Mesenchymal stem cell (in vitro differentiated cells and primary cell): ENCODE data around the gene SLC39A1.

Experiments used
- DNase-seq: peaks from one replicate; pipeline ENCODE4 v3.0.0-alpha.2; 2013
- H2AFZ ChIP-seq: one replicate; pipeline ENCODE4 v1.6.1; 2013; ENCODE audit warnings: low read depth, mild to moderate bottlenecking, control low read depth, inconsistent platforms, low read length, moderate library complexity
- H2AK5ac ChIP-seq: 2 replicates; pipeline ENCODE4 v1.6.1; 2013; ENCODE audit warnings: low read length, moderate library complexity, mild to moderate bottlenecking, inconsistent platforms; ENCODE audit not compliant: severe bottlenecking
- H2BK120ac ChIP-seq: one replicate; pipeline ENCODE4 v1.6.1; 2013; ENCODE audit warnings: low read depth, mild to moderate bottlenecking, inconsistent platforms, low read length, moderate library complexity
- H2BK12ac ChIP-seq, 2 experiments: one replicate each; pipeline ENCODE4 v1.6.1; 2013; ENCODE audit warnings: inconsistent platforms in 2 of 2, low read length in 2 of 2, mild to moderate bottlenecking in 2 of 2, moderate library complexity in 2 of 2, control low read depth in 1 of 2
- H2BK15ac ChIP-seq: one replicate; pipeline ENCODE4 v1.6.1; 2013; ENCODE audit warnings: mild to moderate bottlenecking, low read depth, inconsistent platforms; ENCODE audit not compliant: poor library complexity, severe bottlenecking
- H2BK5ac ChIP-seq: 2 replicates; pipeline ENCODE4 v1.6.1; 2013; ENCODE audit warnings: low read depth, mild to moderate bottlenecking, low read length, control low read depth, inconsistent platforms; ENCODE audit not compliant: poor library complexity, severe bottlenecking
- H3K14ac ChIP-seq, 2 experiments: one replicate each; pipeline ENCODE4 v1.6.1; 2013; ENCODE audit warnings: inconsistent platforms in 2 of 2, low read length in 2 of 2, control low read depth in 1 of 2, mild to moderate bottlenecking in 1 of 2, moderate library complexity in 1 of 2
- H3K18ac ChIP-seq, 2 experiments: one replicate each; pipeline ENCODE4 v1.6.1; 2013; ENCODE audit warnings: inconsistent platforms in 2 of 2, low read length in 2 of 2, control low read depth in 1 of 2, low read depth in 1 of 2, mild to moderate bottlenecking in 1 of 2
- H3K23ac ChIP-seq, 2 experiments: one replicate each; pipeline ENCODE4 v1.6.1; 2013; ENCODE audit warnings: inconsistent platforms in 2 of 2, low read length in 2 of 2, mild to moderate bottlenecking in 2 of 2, moderate library complexity in 2 of 2, control low read depth in 1 of 2
- H3K27ac ChIP-seq: 2 replicates; pipeline ENCODE4 v1.5.1; 2013; ENCODE audit warnings: mild to moderate bottlenecking, moderate library complexity, low read length, control low read depth, inconsistent platforms; ENCODE audit not compliant: poor library complexity, severe bottlenecking
- H3K27me3 ChIP-seq, 2 experiments: 2 replicates each; pipeline versions ENCODE4 v1.6.1 to v1.7.0; 2013; ENCODE audit warnings: low read length in 2 of 2, mild to moderate bottlenecking in 2 of 2, moderate library complexity in 2 of 2, control low read depth in 1 of 2, inconsistent platforms in 1 of 2; ENCODE audit not compliant: control insufficient read depth in 1 of 2, insufficient read depth in 1 of 2
- H3K36me3 ChIP-seq, 2 experiments: 2 replicates each; pipeline versions ENCODE4 v1.6.1 to v1.7.0; 2013; ENCODE audit warnings: low read length in 2 of 2, control low read depth in 1 of 2, inconsistent platforms in 1 of 2, low read depth in 1 of 2, mild to moderate bottlenecking in 1 of 2; ENCODE audit not compliant: insufficient read depth in 2 of 2, control insufficient read depth in 1 of 2
- H3K4ac ChIP-seq, 2 experiments: one replicate each; pipeline ENCODE4 v1.6.1; 2013; ENCODE audit warnings: inconsistent platforms in 2 of 2, low read length in 2 of 2, mild to moderate bottlenecking in 2 of 2, moderate library complexity in 2 of 2, control low read depth in 1 of 2, low read depth in 1 of 2
- H3K4me1 ChIP-seq: 2 replicates; pipeline ENCODE4 v1.6.1; 2013; ENCODE audit warnings: low read depth, low read length, control low read depth; ENCODE audit not compliant: control insufficient read depth, insufficient read depth
- H3K4me2 ChIP-seq: 2 replicates; pipeline ENCODE4 v1.6.1; 2013; ENCODE audit warnings: low read length, mild to moderate bottlenecking, inconsistent platforms; ENCODE audit not compliant: poor library complexity, severe bottlenecking
- H3K4me3 ChIP-seq, 2 experiments: 2 replicates each; pipeline versions ENCODE4 v1.5.1 to v1.7.0; 2013; ENCODE audit warnings: low read length in 2 of 2, mild to moderate bottlenecking in 2 of 2, control low read depth in 1 of 2, low read depth in 1 of 2; ENCODE audit not compliant: insufficient read depth in 1 of 2
- H3K79me1 ChIP-seq: replicated peaks from 2 replicates; pipeline ENCODE4 v1.6.1; 2013; ENCODE audit warnings: mild to moderate bottlenecking, control low read depth, low read length, inconsistent platforms; ENCODE audit not compliant: poor library complexity, severe bottlenecking
- H3K9ac ChIP-seq: 2 replicates; pipeline ENCODE4 v1.7.0; 2013; ENCODE audit warnings: mild to moderate bottlenecking, low read length, moderate library complexity
- H3K9me3 ChIP-seq: 2 replicates; pipeline ENCODE4 v1.7.0; 2013; ENCODE audit warnings: mild to moderate bottlenecking, low read length; ENCODE audit not compliant: control insufficient read depth
- H4K8ac ChIP-seq: one replicate; pipeline ENCODE4 v1.6.1; 2013; ENCODE audit warnings: inconsistent platforms, mild to moderate bottlenecking, low read length, moderate library complexity
- H4K91ac ChIP-seq: one replicate; pipeline ENCODE4 v1.6.1; 2013; ENCODE audit warnings: mild to moderate bottlenecking, low read length, inconsistent platforms
- WGBS: methylation state at CpG from one replicate; pipeline ENCODE4 v1.1.7; 2013; ENCODE audit warnings: mixed read lengths; 5-methylcytosine and 5-hydroxymethylcytosine counted together

The SLC39A1 gene

DNA sequence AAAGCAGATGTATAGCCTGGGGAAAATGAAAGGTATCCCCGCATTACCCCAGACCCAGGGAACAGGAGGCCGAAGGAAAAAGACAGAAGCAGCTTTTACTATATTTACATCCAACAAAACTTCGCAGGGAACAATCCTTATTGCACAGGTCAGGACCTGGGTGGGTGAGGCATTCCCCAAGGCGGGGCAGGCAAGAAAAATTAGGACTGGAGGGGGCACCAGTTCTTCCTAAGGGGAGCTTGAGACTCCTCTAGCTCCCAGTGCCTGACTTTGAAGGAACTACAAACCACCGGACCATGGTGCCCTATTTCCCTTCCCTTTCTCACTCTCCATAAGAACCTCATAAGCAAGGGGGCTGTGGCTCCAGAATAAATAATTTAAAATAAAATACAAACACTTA is 33.9 kb downstream of the SLC39A1 start:
- Histone ChIP-seq H3K4me3 (no peak overlapping the region), H2BK120ac (peak overlapping the region; percentile 42), H3K9ac (no peak overlapping the region), H3K14ac (no peak overlapping the region), H2BK12ac (peak overlapping the region; percentile 20 to 65), H4K8ac (no peak overlapping the region), H2BK15ac (peak overlapping the region; percentile 39), H3K18ac (peak overlapping the region; percentile 30 to 91), H3K9me3 (no peaks in the 10 kb centered on the region), H2BK5ac (no peak overlapping the region), H3K4me2 (no peak overlapping the region), H2AFZ (no peak overlapping the region), H3K27me3 (no peaks in the 10 kb centered on the region), H4K91ac (no peak overlapping the region), H3K4ac (peak overlapping the region in 1 of 2 experiments; percentile 73), H2AK5ac (no peak overlapping the region), H3K36me3 (peaks cover 42 to 47% of the 10 kb centered on the region in 2 experiments), H3K27ac (no peak overlapping the region), H3K23ac (no peak overlapping the region), H3K79me1 (peaks cover 1% of the 10 kb centered on the region), H3K4me1 (peaks cover 4% of the 10 kb centered on the region)
- DNase-seq: no peak
- WGBS: 95% methylated on average over 4 of the region's 5 CpGs

DNA sequence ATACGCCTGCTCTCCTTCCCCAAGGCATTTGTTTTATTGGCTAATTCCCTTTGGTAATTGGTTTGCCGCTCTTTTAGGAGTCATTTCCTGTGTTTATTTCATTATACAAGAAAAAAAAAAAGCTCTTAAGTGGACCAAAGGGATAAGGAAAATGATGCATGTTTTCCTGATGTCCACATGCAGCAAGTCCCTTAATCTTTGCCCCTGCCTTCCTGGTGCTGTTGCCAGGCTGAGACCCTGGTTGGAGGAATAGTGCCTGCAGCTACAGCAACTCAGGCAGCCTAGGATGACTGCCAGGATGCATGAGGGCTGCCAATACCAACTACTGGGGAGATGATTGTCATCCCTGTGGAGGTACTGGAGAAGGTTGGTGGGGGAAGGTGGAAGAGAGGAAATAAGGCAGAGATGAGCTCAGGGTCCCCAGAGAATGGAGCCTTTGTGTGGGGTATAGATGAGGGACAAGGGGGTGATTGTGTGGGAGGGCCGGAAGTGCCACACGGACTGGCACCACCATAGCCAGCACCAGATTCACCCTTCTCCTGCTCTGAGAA is 34.5 kb downstream of the SLC39A1 start:
- Histone ChIP-seq H3K27ac (no peak overlapping the region), H3K14ac (peak overlapping the region in 1 of 2 experiments; percentile 71), H4K8ac (peak overlapping the region; percentile 80), H4K91ac (no peak overlapping the region), H3K23ac (no peak overlapping the region), H3K4me3 (peak overlapping the region in 1 of 2 experiments; percentile 32), H3K27me3 (no peaks in the 10 kb centered on the region), H2AFZ (no peak overlapping the region), H3K36me3 (peaks cover 36 to 42% of the 10 kb centered on the region in 2 experiments), H3K4ac (peak overlapping the region in 1 of 2 experiments; percentile 73), H3K9ac (no peak overlapping the region), H3K4me1 (peaks cover 4% of the 10 kb centered on the region), H2BK120ac (no peak overlapping the region), H3K18ac (peak overlapping the region; percentile 50 to 91), H2BK12ac (peak overlapping the region; percentile 20 to 65), H3K9me3 (no peaks in the 10 kb centered on the region), H2BK5ac (no peak overlapping the region), H3K79me1 (peaks cover 1% of the 10 kb centered on the region), H2BK15ac (peak overlapping the region; percentile 39), H3K4me2 (no peak overlapping the region), H2AK5ac (no peak overlapping the region)
- no CpG with 5 or more reads among the region's 4 CpGs for WGBS
- DNase-seq: peak; percentile 85

DNA sequence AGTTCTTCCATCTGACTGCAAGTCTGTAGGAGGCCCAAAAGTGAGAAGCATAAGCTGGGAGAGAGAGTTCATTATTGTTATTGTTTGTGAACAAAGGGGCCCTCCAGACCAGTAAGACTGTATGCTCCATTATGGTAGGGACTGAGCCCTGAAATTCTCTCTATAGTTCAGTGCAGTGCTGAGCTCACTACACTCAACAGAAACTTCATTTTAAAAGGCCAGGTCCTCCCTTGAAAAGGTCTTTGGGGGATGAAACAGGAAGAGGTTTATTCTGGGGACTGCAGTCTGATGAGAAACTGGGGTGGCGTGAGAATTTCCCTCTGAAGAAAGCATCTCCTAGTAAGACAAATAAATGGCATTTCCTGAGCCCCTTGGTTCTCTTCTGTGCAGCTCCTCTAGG is 35.1 kb downstream of the SLC39A1 start:
- H3K4me1 ChIP-seq: peaks cover 4% of the 10 kb centered on the region
- no peaks in the 10 kb centered on the region for H3K27me3 ChIP-seq
- no peak overlapping the region for H3K4me2 ChIP-seq
- H2AK5ac ChIP-seq: no peak overlapping the region
- no peak overlapping the region for H3K4me3 ChIP-seq
- no peak overlapping the region for H2BK15ac ChIP-seq
- no peak for DNase-seq
- H3K9ac ChIP-seq: no peak overlapping the region
- no peaks in the 10 kb centered on the region for H3K9me3 ChIP-seq
- no peak overlapping the region for H2AFZ ChIP-seq
- H3K23ac ChIP-seq: no peak overlapping the region
- H3K4ac ChIP-seq: no peak overlapping the region
- H3K14ac ChIP-seq: peak overlapping the region in 1 of 2 experiments; percentile 10
- H2BK120ac ChIP-seq: no peak overlapping the region
- peak overlapping the region in 1 of 2 experiments; percentile 50 for H3K18ac ChIP-seq
- H4K8ac ChIP-seq: no peak overlapping the region
- peak overlapping the region; percentile 46 for H4K91ac ChIP-seq
- peak overlapping the region in 1 of 2 experiments; percentile 51 for H2BK12ac ChIP-seq
- peaks cover 1% of the 10 kb centered on the region for H3K79me1 ChIP-seq
- 71% methylated on average over 1 of the region's 1 CpG for WGBS
- H3K27ac ChIP-seq: no peak overlapping the region
- H3K36me3 ChIP-seq: peaks cover 30 to 36% of the 10 kb centered on the region in 2 experiments
- no peak overlapping the region for H2BK5ac ChIP-seq

DNA sequence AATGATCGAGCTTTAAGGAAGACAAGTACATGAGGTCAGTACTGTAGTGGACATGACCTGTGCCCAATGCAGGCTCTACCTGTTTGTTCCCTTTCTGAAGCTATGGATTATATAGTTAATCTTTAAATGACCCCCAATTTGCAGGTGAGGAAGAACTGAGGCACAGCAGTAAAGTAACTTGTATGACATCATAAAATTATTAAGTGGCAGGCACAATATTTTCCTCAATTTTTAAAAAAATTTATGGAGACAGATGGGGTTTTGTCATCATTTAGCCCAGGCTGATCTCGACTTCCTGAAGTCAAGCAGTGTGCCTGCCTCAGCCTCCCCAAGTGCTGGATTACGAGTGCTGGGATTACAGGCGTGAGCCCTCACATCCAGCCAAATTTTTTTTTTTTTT is 36.9 kb downstream of the SLC39A1 start:
- Histone ChIP-seq H3K79me1 (no peaks in the 10 kb centered on the region), H3K4me3 (no peak overlapping the region)

More for the DNA sequence above, 36.9 kb downstream of the SLC39A1 start:
- Histone ChIP-seq H2BK12ac (no peak overlapping the region), H3K27ac (no peak overlapping the region), H3K14ac (no peak overlapping the region), H3K23ac (no peak overlapping the region), H3K9ac (no peak overlapping the region), H3K4ac (no peak overlapping the region), H3K27me3 (no peaks in the 10 kb centered on the region), H2AFZ (no peak overlapping the region), H2BK120ac (no peak overlapping the region), H2AK5ac (no peak overlapping the region), H2BK5ac (no peak overlapping the region), H4K91ac (no peak overlapping the region), H3K9me3 (no peaks in the 10 kb centered on the region), H2BK15ac (peak overlapping the region; percentile 21), H3K36me3 (peaks cover 16 to 22% of the 10 kb centered on the region in 2 experiments), H3K4me2 (no peak overlapping the region), H3K4me1 (peaks cover 5% of the 10 kb centered on the region), H4K8ac (no peak overlapping the region), H3K18ac (no peak overlapping the region)
- WGBS: 92% methylated on average over 4 of the region's 4 CpGs
- no peak for DNase-seq
